Occipital lobe (tissue), 2 donors: ENCODE results near the gene ADCY5. TPM values are rescaled to one million over a fixed set of nuclear protein-coding genes. Genes with fewer than 3 reads are reported as not detected.

Experiments
- DNase-seq: peaks from one replicate; lab custom pipeline; 2025; lab: John Stamatoyannopoulos, UW
- total RNA-seq: library from RNA; depleted of rRNA; stranded (reverse); fragments of >200 nt; gene quantifications from one replicate; pipeline ENCODE4 v1.2.3, GENCODE V29; 2014

The ADCY5 gene
- total RNA-seq, 1 donor from 2014 or later = 30.7 TPM

- no peak for DNase-seq
Observed at GRCh38 chr3:123327956-123328850, 120.7 kb downstream of the ADCY5 start.

GRCh38 chr3:123327480-123327879 lies 121.4 kb downstream of the ADCY5 start:
- no peak for DNase-seq

GRCh38 chr3:123326531-123326930 lies 122.4 kb downstream of the ADCY5 start:
- DNase-seq = no peak

DNA sequence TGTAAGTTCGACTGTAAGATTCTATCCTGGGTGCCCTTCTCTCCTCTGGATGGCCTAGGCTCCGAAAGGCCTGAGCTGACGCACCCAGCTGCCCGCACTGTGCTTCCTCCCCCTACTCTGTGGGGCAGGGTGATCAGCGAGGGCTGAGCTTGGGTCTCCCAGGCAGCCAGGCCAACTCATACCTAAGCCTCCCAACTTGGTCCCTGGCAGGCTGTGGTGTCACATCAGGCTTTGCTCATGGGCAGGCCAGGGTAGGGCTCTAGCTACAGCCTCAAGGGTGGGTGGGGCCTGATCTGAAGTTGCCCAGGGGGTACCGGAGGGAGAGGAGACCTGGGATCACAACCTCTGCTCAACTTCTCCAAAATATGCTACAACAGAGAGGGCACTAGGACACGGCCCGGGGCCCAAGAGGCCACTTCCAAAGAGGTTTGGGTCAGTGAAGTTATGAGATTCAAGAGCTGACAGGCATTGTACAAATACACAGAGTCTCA lies 123.1 kb downstream of the ADCY5 start:
- no peak for DNase-seq

DNA sequence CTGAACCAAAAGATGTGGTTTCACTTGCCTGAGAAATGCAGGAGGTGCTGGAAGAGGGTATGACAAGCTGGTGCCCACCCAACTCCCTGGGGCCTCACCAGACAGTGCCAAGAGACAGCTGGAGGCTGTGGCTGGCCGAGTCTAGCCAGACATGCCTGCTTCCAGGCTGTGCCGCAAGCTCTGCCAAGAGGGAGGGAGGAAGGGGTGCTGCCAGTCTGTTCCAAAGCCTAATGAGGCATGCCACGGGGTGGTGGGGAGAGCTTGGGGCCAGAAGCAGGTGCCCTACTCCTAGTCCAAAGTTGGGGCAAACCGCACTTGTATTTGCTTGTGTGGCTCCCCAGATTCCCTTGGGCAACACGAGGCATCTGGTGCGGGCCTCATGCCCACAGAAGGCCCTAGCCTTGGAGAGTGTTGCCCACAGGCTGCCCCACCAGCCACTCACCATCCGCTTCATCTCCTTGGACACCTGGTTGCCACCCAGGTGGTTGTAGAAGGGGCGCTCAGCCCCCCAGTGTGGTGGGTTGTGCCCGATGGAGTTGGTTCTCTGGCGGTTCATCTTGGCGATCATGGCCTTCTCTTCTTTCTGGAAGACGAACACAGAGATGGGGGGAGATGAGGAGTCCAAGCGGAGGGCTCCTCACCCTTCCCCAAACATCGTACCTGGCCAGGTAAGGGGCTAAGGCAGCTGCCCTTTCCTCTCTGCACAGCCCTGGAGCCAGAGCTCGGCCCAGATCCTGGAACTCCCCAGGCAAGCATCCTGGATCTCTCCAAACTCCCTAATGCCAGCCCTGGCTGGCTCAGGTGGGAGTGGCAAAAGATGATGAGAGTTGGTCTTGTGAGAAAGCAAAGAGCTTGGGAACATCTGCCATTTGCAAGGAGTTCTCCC lies 123.8 kb downstream of the ADCY5 start:
- no peak for DNase-seq

GRCh38 chr3:123323781-123324180 lies 125.1 kb downstream of the ADCY5 start:
- DNase-seq = no peak

- DNase-seq = no peak
Observed at GRCh38 chr3:123322866-123323265, 126.0 kb downstream of the ADCY5 start.

DNA sequence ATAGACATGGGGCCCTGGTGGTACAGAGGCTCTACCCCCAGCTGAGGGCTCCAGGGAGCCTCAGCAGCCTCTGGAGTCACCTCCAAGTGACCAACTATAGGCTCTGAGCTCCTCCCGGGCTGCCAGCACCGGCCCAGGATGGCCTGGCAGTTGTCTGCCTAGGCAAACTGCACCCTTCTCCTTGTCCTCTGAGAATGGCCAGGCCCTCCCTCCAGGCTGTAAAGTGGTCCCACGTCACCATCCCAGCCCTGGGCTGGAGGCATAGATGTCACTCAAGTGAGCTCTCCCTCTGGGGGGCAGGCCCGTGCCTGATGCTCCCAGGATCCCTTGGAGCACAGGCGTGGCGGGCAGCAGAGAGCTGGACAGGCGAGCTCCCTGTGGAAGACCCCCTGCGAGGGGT lies 127.1 kb downstream of the ADCY5 start:
- DNase-seq = no peak

DNA sequence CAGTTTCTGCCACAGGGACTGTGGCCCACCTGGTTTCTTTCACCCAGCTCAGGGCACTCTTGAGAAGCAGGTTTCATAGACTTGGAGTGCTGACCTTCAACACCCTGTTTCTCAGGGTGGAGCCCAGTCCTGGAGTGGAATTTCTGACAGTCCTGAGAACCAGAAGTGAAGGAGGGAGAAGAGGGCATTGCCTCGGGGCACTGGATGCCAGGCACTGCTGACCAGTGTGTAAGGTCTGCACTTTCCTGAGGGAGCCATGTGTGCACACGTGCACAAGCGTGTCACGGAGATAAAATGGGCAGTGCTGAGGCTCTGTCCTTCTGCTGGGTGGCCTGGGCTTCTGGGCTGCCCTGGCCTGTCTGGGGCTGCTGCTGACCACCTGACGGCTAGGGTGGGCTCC lies 128.7 kb downstream of the ADCY5 start:
- DNase-seq = no peak

DNA sequence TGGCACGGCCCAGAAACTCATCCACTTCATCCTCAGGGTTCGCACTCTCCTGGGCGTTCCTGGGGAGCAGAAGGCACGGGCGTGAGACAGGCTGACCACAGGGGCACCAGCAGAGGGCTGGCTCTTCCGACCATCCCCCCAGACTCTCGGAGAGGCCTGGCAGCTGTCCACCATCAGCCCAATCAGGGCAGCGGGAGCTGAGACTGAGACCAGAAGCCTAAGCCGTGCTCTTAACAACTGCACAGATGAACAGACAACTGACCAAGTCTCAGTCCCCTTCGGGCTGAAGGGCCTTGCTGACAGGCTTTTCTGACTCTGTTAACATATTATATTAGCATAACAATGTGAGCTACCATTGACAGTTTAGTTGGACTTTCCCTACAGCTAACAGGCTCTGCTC lies 129.1 kb downstream of the ADCY5 start:
- DNase-seq = no peak

- DNase-seq = no peak
Observed at GRCh38 chr3:123318374-123318773, 130.5 kb downstream of the ADCY5 start.

DNA sequence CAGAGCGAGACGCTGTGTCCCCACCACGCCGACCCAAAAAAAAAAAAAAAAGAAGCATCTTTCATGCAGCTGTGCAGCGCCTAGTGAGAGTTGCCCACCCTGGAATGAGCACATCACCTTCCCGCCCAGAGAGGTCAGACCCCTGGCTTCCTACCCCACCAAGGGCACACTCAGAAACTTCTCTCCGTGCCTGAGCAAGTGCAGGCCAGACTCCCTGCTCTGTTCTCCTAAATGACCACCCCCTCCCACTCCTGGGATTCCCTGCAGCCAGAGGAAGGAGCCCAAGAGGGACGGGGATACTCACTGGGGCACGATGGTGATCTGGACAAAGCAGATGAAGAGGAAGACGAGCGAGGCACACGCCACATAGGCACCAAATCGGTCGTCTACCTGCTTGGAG lies 131.2 kb downstream of the ADCY5 start:
- DNase-seq = no peak

- DNase-seq = no peak
Observed at GRCh38 chr3:123315271-123315595, 133.7 kb downstream of the ADCY5 start.

DNA sequence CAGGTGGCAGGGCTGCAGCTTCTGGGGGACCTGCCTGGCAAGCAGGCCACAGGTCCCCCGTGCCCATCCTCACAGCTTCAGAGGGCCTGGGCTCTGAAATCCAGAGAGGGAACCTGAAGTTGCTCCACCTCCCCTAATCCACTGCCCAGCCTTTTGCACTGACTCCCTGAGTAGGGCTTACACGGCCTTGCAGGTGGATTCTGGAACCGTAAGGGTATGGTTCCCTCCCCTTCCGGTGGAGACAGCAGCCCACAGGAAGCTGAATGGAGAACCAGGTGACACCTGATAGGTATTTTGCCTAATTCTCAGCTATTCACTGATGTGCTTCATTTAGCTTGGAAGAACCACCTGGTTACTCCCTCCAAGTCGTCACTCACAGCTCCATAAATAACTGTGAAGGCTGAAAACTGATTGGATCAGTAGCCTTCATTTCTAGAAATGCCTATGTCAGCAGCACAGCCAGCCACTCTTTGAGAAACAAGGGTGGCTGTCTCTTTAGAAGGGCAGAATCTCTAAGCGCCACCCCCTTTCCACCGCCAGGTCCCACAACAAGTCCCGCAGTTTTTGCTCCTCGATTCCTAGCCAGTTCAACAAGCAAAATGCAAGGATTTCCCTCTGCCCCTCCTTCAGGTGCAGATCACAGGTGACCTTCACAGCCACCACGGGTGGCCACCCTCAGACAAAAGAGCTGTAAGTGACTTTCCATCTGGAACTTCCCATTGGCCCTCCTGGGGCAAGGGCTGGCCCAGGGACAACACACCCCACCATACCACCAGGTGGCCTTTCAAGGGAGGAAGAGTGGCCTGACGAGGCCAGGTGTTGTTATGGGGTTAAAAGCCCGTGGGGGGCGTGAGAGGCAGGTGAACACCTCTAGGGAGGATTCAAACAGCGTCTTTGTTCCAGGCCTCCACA lies 134.3 kb downstream of the ADCY5 start:
- DNase-seq = no peak

DNA sequence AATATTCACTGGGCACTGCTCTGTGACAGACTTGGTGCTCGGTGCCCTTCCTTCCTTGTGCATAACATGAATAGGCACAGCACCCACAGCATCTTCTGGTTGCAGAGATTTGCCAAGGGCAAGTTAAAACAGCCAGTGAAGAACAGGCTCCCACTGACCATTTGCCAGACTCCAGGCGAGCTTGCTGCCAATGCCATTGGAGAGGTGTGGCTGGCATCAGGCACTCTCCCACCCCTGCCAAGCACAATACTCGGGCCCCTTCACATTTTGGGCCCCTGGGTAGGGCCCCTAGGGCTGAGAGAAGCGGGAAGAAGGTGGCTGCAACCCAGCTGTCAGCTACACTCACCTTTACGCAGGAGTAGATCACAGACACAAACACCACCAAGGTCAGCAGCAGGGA lies 135.0 kb downstream of the ADCY5 start:
- no peak for DNase-seq

DNA sequence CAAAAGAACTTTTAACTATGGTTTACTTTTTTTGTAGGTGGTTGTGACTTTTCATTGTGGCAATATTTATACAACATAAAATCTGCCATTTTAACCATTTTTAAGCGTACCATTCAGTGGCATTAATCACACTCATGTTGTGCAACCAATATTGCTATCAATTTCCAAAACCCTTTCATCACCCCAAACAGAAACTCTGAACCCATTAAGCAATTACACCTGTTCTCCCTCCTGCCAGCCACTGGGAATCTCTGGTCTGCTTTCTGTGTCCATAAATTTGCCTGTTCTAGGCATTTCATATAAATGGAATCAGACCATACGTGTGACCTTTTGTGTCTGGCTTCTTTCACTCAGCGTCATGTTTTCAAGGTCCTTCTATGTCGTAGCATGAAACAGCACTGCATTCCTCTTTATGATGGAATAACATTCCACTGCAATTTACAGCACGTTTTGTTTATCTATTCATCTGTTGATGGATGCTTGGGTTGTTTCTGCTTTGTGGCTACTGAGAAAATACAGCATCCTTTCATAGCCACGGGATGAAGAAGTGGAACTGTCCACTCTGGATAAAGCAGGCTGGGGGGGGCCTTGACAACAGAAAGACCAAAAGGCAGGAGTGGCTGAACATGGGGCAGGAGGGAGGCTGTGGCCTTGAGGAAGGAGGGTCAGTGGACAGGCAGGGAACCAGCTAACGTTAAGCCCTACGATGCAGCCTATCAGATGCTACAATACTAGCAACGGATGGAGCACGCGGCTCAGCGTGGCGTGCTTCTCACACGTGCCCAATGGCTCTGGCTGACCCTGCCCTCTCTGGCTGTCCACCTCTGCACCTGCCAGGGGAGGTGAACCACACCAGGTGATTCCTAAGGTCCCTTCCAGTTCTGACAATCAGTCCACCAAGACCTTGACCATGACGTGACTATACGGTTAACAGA lies 136.3 kb downstream of the ADCY5 start:
- DNase-seq = no peak

DNA sequence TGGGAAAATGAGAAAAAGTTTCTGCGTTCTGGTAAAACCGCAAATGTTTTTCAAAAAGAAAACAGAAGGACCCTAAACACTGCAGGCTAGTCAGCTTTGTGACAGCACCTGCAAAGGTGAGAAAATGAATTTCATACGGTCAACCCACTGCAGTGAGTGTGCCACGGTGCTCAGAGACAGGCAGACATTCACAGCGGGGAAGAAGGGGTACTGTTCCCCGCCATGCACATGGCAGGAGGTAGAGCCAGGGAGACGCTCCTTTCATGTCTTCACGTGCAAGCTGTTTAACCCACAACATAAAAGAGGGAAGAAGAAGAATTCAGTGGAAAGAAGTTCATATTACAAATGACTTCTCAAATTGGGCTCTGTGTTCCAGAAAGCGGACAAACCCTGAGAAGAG lies 137.7 kb downstream of the ADCY5 start:
- DNase-seq = no peak

DNA sequence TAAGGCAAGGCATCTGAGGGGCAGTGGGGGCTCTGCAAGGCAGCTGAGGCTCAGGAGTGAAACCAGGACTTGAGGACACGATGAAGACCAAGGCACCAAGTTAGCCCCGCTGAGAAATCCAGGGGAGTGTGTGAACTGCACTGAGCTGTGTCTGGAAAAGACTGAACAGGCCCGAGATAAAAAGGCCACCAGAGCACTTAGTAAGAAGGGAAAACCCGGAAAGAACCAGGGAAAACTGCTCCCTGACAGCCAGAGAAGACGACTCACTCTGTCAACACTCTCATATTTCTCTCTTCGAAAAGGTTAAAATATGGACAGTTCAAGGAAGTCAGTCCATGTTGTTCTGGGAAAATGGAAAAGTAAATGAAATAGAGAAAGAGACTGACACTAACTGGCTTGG lies 138.1 kb downstream of the ADCY5 start:
- DNase-seq = no peak

- no peak for DNase-seq
Observed at GRCh38 chr3:123310186-123310585, 138.7 kb downstream of the ADCY5 start.

DNA sequence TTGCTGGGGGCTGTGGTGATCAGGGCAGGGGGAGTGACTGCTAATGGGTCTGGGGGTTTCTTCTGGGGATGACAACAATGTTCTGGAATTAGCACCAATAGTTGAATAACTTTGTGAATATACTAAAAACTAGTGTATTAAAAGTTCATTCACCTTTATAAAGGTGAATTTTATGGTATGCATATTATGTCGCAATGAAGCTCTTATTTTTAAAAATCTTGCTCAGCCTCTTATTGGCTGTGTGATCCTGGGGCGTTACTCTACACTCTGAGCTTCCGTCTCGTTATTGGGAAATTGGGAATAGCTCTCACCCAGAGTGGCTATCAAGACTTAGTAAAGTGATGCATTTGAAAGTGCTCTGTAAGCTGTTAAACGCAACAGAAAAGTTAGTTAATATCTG lies 141.8 kb downstream of the ADCY5 start:
- DNase-seq = no peak
